Measurements from ENCODE around the gene BCAS3.

BCAS3 gene

GRCh38 chr17:60748204-60748603 lies 70.6 kb downstream of the BCAS3 start:
- TF ChIP-seq CTCF (IDR thresholded peaks at IDR 0.05) = no peak
- H3K4me1 Mint-ChIP-seq = peaks cover 23% of the 10 kb centered on the region
- DNase-seq = no peak
- H3K36me3 Mint-ChIP-seq (ENCODE audit: low read depth) = peaks cover 15% of the 10 kb centered on the region
- H3K27ac Mint-ChIP-seq = no peak overlapping the region
- no peak overlapping the region for H3K4me3 Mint-ChIP-seq
- H3K9me3 Mint-ChIP-seq = peaks cover 7% of the 10 kb centered on the region
- no peaks in the 10 kb centered on the region for H3K27me3 Mint-ChIP-seq (ENCODE audit: low read depth, poor library complexity)

GRCh38 chr17:60749050-60749449 lies 71.4 kb downstream of the BCAS3 start:
- Mint-ChIP-seq H3K9me3 (peaks cover 7% of the 10 kb centered on the region), H3K4me1 (peaks cover 17% of the 10 kb centered on the region), H3K36me3 (ENCODE audit: low read depth) (peaks cover 15% of the 10 kb centered on the region), H3K27me3 (ENCODE audit: low read depth, poor library complexity) (no peaks in the 10 kb centered on the region), H3K27ac (no peak overlapping the region), H3K4me3 (no peak overlapping the region)
- no peak for DNase-seq
- no peak for TF ChIP-seq CTCF (IDR thresholded peaks at IDR 0.05)

- H3K4me3 Mint-ChIP-seq = no peak overlapping the region
- no peak overlapping the region for H3K27ac Mint-ChIP-seq
- no peak for TF ChIP-seq CTCF (IDR thresholded peaks at IDR 0.05)
- no peak for DNase-seq
- H3K4me1 Mint-ChIP-seq = peaks cover 13% of the 10 kb centered on the region
- no peaks in the 10 kb centered on the region for H3K27me3 Mint-ChIP-seq (ENCODE audit: low read depth, poor library complexity)
- H3K9me3 Mint-ChIP-seq = peaks cover 7% of the 10 kb centered on the region
- peaks cover 15% of the 10 kb centered on the region for H3K36me3 Mint-ChIP-seq (ENCODE audit: low read depth)
Observed at GRCh38 chr17:60749708-60750107, 72.1 kb downstream of the BCAS3 start.

DNA sequence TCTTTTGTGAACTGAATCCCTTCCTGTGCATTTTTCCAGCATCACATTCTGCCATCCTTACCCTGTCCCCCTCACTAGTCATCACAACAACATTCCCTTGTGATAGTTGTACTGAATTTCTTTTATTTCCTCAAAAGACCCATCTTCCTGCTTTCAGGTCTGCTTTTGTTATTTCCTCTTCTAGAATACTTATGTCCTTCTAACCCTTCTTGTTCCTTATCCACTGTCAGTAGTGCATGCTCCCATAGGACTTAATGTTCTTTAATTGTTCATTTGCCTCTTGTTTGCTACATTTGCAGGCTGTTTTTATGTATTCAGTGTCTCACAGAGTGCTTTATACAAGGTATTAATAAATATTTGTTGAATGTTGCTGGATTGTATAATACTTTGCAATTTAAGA lies 73.0 kb downstream of the BCAS3 start:
- Mint-ChIP-seq H3K27ac (no peak overlapping the region), H3K9me3 (peaks cover 7% of the 10 kb centered on the region), H3K4me3 (no peak overlapping the region), H3K36me3 (ENCODE audit: low read depth) (peaks cover 15% of the 10 kb centered on the region), H3K4me1 (peaks cover 13% of the 10 kb centered on the region), H3K27me3 (ENCODE audit: low read depth, poor library complexity) (no peaks in the 10 kb centered on the region)
- no peak for TF ChIP-seq CTCF (IDR thresholded peaks at IDR 0.05)
- no peak for DNase-seq

DNA sequence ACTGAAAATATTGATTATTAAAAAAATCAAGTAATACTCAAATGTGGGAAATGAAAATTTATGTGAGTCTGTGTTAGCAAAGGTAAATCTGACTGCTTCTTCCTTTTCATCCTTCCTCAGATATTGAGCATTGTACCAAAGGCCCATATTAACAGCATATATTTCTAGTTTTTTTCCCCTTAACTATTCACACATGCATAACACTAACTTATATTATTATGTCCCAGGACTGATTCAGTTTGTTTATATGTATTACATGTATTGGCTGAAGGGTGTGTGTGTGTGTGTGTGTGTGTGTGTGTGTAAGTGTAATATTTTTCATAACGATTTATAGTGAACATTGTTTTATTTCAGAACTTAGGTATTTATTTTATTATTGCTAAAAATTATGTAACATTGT lies 74.2 kb downstream of the BCAS3 start:
- no peak for TF ChIP-seq CTCF (IDR thresholded peaks at IDR 0.05)
- Mint-ChIP-seq H3K4me1 (peaks cover 13% of the 10 kb centered on the region), H3K27ac (no peak overlapping the region)

DNA sequence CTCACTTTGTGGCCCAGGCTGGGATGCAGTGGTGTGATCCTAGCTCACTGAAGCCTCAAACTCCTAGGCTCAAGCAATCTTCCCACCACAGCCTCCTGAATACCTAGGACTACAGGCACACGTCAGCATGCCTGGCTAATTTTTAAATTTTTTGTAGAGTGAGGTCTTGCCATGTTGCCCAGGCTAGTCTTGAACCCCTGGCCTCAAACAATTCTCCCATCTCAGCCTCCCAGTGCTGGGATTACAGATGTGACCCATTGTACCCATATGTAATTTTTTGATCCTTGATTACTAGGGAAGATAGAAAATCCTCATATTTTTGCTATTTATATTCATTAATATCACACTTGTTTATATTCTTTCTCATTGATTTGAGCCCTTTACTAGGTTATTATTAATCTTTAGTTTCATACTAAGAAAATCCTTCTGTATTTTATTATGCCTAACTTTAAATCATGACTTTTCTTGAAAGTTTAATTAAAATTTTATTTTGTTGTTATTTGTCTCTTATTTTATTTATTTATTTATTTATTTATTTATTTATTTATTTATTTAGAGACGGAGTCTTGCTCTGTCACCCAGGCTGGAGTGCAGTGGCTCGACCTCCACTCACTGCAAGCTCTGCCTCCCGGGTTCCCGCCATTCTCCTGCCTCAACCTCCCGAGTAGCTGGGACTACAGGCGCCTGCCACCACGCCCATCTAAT lies 75.4 kb downstream of the BCAS3 start:
- Mint-ChIP-seq H3K9me3 (peaks cover 7% of the 10 kb centered on the region), H3K27ac (no peak overlapping the region), H3K27me3 (ENCODE audit: low read depth, poor library complexity) (no peaks in the 10 kb centered on the region), H3K4me1 (peaks cover 5% of the 10 kb centered on the region), H3K36me3 (ENCODE audit: low read depth) (peaks cover 15% of the 10 kb centered on the region), H3K4me3 (no peak overlapping the region)
- no peak for DNase-seq
- TF ChIP-seq CTCF (IDR thresholded peaks at IDR 0.05) = no peak

More for the DNA sequence above, 74.2 kb downstream of the BCAS3 start:
- Mint-ChIP-seq H3K36me3 (ENCODE audit: low read depth) (peaks cover 15% of the 10 kb centered on the region), H3K9me3 (peaks cover 7% of the 10 kb centered on the region), H3K27me3 (ENCODE audit: low read depth, poor library complexity) (no peaks in the 10 kb centered on the region), H3K4me3 (no peak overlapping the region)
- DNase-seq = no peak

Measured in nephron progenitor cell (in vitro differentiated cells).